AG04450 (cell line): ENCODE measurements around the gene TPM1. TPM values are rescaled to one million over a fixed set of nuclear protein-coding genes. Genes with fewer than 3 reads are reported as not detected.

Experiments
- CTCF ChIA-PET: fragments of 300-600, 350-600 bp; formaldehyde crosslinking; extraction: SDS; loops from one replicate; lab custom pipeline; 2022; ENCODE audit warnings: antibody characterized with exemption, inconsistent platforms; lab: Charles Lee
- POLR2A ChIA-PET: fragments of 350-600 bp; formaldehyde crosslinking; extraction: SDS; loops from one replicate; lab custom pipeline; 2021; ENCODE audit warnings: antibody characterized with exemption, inconsistent platforms; lab: Yijun Ruan, JAX
- DNase-seq: peaks from one replicate; pipeline ENCODE4 v3.0.0-alpha.2; 2011; ENCODE audit warnings: low read depth, low spot score
- H3K27ac ChIP-seq: one replicate; pipeline ENCODE4 v1.5.1; 2012; ENCODE audit warnings: low read depth, low read length, control low read depth
- H3K27me3 ChIP-seq: one replicate; pipeline ENCODE4 v1.6.0; 2012; ENCODE audit warnings: low read length; ENCODE audit not compliant: control insufficient read depth, insufficient read depth
- H3K4me3 ChIP-seq: 2 replicates; pipeline ENCODE4 v1.5.1; 2011; ENCODE audit warnings: mild to moderate bottlenecking, low read depth, low read length, control low read depth
- H3K9me3 ChIP-seq: 2 replicates; pipeline ENCODE4 v1.5.1; 2012; ENCODE audit warnings: low read length; ENCODE audit not compliant: control insufficient read depth, insufficient read depth
- CTCF ChIP-seq: IDR thresholded peaks from 2 replicates; pipeline ENCODE4 v1.5.1; 2011; ENCODE audit warnings: low read depth, low read length, control low read depth, inconsistent platforms
- polyA plus RNA-seq: library from polyadenylated mRNA; depleted of rRNA; stranded (reverse); fragments of >200 nt; gene quantifications from 2 replicates; pipeline ENCODE4 v1.2.3, GENCODE V29; 2011

Gene TPM1
- polyA plus RNA-seq, 1 experiment, result 1,348 TPM

- ChIA-PET CTCF (no interaction called here), POLR2A (no interaction called here)
- no peak overlapping the region for H3K4me3 ChIP-seq
- no peaks in the 10 kb centered on the region for H3K27me3 ChIP-seq
- no peaks in the 10 kb centered on the region for H3K9me3 ChIP-seq
- no peak for TF ChIP-seq CTCF
- no peak overlapping the region for H3K27ac ChIP-seq
- DNase-seq, result no peak
These were observed 38.3 kb upstream of the TPM1 start for GRCh38 chr15:63004211-63004610.

- Histone ChIP-seq H3K27me3 (no peaks in the 10 kb centered on the region), H3K4me3 (no peak overlapping the region), H3K27ac (no peak overlapping the region), H3K9me3 (no peaks in the 10 kb centered on the region)
- no peak for TF ChIP-seq CTCF
- no peak for DNase-seq
- POLR2A ChIA-PET, result interaction anchor here (0.7 kb wide), 1 partner anchor 15 kb away, joined by 4 read pairs; no protein-coding TSS in a partner anchor
- CTCF ChIA-PET, result no interaction called here
These were observed 36.3 kb upstream of the TPM1 start for GRCh38 chr15:63006032-63006878.

- ChIA-PET POLR2A (no interaction called here), CTCF (no interaction called here)
- no peak for DNase-seq
- no peak for TF ChIP-seq CTCF
- H3K27ac ChIP-seq, result no peak overlapping the region
- no peaks in the 10 kb centered on the region for H3K27me3 ChIP-seq
- no peaks in the 10 kb centered on the region for H3K9me3 ChIP-seq
- no peak overlapping the region for H3K4me3 ChIP-seq
These were observed 34.1 kb upstream of the TPM1 start for GRCh38 chr15:63008333-63009049.

GRCh38 chr15:63010386-63010785 lies 32.2 kb upstream of the TPM1 start:
- H3K27me3 ChIP-seq, result no peaks in the 10 kb centered on the region
- H3K4me3 ChIP-seq, result no peak overlapping the region
- no peak overlapping the region for H3K27ac ChIP-seq
- ChIA-PET CTCF (no interaction called here), POLR2A (no interaction called here)
- DNase-seq, result no peak
- TF ChIP-seq CTCF, result no peak
- H3K9me3 ChIP-seq, result no peaks in the 10 kb centered on the region
